ENCODE data around the gene NKX2-1. TPM values are rescaled to one million over a fixed set of nuclear protein-coding genes. Genes with fewer than 3 reads are reported as not detected.

NKX2-1 gene
- total RNA-seq, 4 donors from 2014 or later = not detected

DNA sequence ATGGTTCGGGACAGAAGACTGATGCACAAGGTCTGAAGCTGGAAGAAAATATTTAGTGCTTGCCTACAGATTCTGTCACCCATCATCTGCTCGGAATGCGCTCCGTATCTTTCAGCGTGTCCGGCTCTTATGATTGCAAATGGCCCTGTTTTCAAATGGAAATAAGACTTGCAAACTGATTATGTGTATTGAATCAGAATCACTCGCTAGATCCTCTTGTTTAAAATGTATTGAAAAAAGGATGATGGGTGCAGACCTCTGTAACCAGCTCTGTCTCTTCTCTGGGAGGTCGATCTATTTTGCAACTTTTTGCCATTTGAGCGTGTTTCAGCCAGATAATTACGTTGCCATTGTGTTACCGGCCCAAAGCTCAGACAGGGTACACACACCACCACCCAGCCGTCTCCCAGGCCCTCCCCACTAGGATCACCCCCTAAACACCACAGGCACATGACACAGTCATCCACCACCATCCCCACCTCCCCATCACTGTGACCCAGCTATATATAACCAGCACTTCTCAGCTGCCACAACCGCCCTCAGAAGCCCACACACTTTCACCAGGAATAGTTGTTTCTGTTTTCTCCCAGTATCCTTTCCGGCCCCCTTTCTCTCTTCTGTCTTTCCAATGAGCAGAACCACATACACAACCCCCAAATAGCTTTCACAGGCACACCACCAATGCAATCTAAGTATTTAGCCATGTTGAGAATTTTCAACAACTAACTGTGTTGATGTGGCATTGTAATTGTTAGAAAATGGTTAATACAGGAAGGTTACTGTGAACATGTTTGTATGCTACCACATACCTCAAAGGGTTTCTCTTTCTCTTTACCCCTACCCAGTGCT, 10.7 kb downstream of the NKX2-1 start:
- 15 to 22% methylated on average over 4 to 14 of the region's 14 CpGs for WGBS, 2 donors (ENCODE audit: low coverage in 1 of 2)
- Histone ChIP-seq H3K36me3 (no peaks in the 10 kb centered on the region), H3K27ac (no peak overlapping the region), H3K4me1 (peaks cover 0 to 11% (median 3%) of the 10 kb centered on the region in 4 donors), H3K27me3 (peaks cover 98% of the 10 kb centered on the region), H3K9me3 (no peaks in the 10 kb centered on the region), H3K4me3 (no peak overlapping the region)
- intact Hi-C loops (cut with DNase I; ENCODE audit: low total_unique reads) (no loop called here), in situ Hi-C loops (cut with MboI; ENCODE audit: low pct_ligation_motif_present in 1 of 4, low pct_unique_long_range_greater_than_20kb in 1 of 4, low sequenced_read_pairs in 3 of 4) (no loop called here)
- DNase-seq = no peak
- TF ChIP-seq POLR2AphosphoS5 (IDR thresholded peaks at IDR 0.05) (no peak), EP300 (IDR thresholded peaks at IDR 0.05; ENCODE audit: low read depth) (no peak), POLR2A (IDR thresholded peaks at IDR 0.05) (no peak)
- TF ChIP-seq, protein P1, sequence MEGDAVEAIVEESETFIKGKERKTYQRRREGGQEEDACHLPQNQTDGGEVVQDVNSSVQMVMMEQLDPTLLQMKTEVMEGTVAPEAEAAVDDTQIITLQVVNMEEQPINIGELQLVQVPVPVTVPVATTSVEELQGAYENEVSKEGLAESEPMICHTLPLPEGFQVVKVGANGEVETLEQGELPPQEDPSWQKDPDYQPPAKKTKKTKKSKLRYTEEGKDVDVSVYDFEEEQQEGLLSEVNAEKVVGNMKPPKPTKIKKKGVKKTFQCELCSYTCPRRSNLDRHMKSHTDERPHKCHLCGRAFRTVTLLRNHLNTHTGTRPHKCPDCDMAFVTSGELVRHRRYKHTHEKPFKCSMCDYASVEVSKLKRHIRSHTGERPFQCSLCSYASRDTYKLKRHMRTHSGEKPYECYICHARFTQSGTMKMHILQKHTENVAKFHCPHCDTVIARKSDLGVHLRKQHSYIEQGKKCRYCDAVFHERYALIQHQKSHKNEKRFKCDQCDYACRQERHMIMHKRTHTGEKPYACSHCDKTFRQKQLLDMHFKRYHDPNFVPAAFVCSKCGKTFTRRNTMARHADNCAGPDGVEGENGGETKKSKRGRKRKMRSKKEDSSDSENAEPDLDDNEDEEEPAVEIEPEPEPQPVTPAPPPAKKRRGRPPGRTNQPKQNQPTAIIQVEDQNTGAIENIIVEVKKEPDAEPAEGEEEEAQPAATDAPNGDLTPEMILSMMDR (IDR thresholded peaks at IDR 0.05) = no peak

DNA sequence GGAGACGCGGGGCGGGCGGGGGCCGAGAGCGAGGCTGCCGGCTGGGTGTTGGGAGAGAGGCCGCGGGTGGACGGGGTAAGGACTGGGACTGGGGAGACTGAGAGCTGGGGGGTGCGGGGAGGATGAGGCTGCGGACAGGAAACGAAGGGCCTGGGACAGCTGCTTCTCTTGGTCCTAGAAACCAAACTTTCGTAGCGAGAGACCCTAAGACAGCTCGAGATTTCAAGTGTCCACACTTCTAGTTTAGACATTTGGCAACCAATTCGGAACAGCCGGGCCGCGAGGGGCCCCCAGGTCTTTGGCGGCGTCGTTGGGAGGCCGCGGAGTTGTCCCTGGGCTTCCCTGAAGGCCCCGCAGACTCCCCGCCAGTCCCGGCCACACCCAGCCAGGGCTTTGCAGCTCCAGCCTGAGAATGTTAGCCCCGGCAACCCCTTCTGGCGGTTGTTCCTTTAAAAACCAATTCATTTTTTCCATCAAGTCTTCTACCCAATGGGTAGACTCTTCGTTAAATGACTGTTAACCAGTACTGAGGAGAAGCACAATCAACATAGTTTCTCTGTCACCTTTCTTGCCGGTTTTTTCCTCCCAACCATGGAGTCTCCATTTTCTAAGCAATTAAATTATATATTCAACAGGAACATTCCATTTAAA, 11.5 kb downstream of the NKX2-1 start:
- Histone ChIP-seq H3K27me3 (peaks cover 98% of the 10 kb centered on the region), H3K4me1 (peaks cover 0 to 16% (median 6%) of the 10 kb centered on the region in 4 donors), H3K9me3 (no peaks in the 10 kb centered on the region), H3K27ac (no peak overlapping the region), H3K36me3 (no peaks in the 10 kb centered on the region), H3K4me3 (no peak overlapping the region)
- DNase-seq = no peak
- WGBS, 2 donors (ENCODE audit: low coverage in 1 of 2) = 10 to 20% methylated on average over 1 to 32 of the region's 32 CpGs
- intact Hi-C loops (cut with DNase I; ENCODE audit: low total_unique reads) = no loop called here
- in situ Hi-C loops (cut with MboI; ENCODE audit: low pct_ligation_motif_present in 1 of 4, low pct_unique_long_range_greater_than_20kb in 1 of 4, low sequenced_read_pairs in 3 of 4) = no loop called here
- no peak for TF ChIP-seq POLR2A (IDR thresholded peaks at IDR 0.05)
- TF ChIP-seq, protein P1 (IDR thresholded peaks at IDR 0.05) = no peak
- TF ChIP-seq EP300 (IDR thresholded peaks at IDR 0.05; ENCODE audit: low read depth) = no peak
- TF ChIP-seq POLR2AphosphoS5 (IDR thresholded peaks at IDR 0.05) = no peak

GRCh38 chr14:36507847-36508417, 12.1 kb downstream of the NKX2-1 start:
- no peak for DNase-seq
- WGBS, 2 donors (ENCODE audit: low coverage in 1 of 2) = 9 to 12% methylated on average over 9 to 25 of the region's 28 CpGs
- no peaks in the 10 kb centered on the region for H3K36me3 ChIP-seq
- TF ChIP-seq EP300 (IDR thresholded peaks at IDR 0.05; ENCODE audit: low read depth) (no peak), POLR2A (IDR thresholded peaks at IDR 0.05) (no peak), POLR2AphosphoS5 (IDR thresholded peaks at IDR 0.05) (no peak)
- TF ChIP-seq, protein P1 (IDR thresholded peaks at IDR 0.05) = no peak
- H3K4me3 ChIP-seq = no peak overlapping the region
- in situ Hi-C loops (cut with MboI; ENCODE audit: low pct_ligation_motif_present in 1 of 4, low pct_unique_long_range_greater_than_20kb in 1 of 4, low sequenced_read_pairs in 3 of 4) (no loop called here), intact Hi-C loops (cut with DNase I; ENCODE audit: low total_unique reads) (no loop called here)
- H3K9me3 ChIP-seq = no peaks in the 10 kb centered on the region
- peaks cover 98% of the 10 kb centered on the region for H3K27me3 ChIP-seq
- peaks cover 0 to 16% (median 6%) of the 10 kb centered on the region in 4 donors for H3K4me1 ChIP-seq
- H3K27ac ChIP-seq = no peak overlapping the region
